AML-193 (cell line): ENCODE measurements around the gene NT5C2.
"Not testable (repeated sequence)": the region's sequence is repeated elsewhere in the genome, so short reads cannot be mapped to it uniquely, and the experiment has no call there.

Source experiments
- DNase-seq, 2 experiments: peaks; one replicate each; lab custom pipeline; 2025; lab: John Stamatoyannopoulos, UW

NT5C2 gene

GRCh38 chr10:103083977-103084320 is 109.1 kb downstream of the NT5C2 start:
- DNase-seq: no peak

GRCh38 chr10:103083266-103083976 is 109.7 kb downstream of the NT5C2 start:
- no peak for DNase-seq

GRCh38 chr10:103082683-103083082 is 110.4 kb downstream of the NT5C2 start:
- DNase-seq: no peak

- no peak for DNase-seq
These were observed 112.0 kb downstream of the NT5C2 start for GRCh38 chr10:103080891-103081581.

GRCh38 chr10:103079946-103080345 is 113.1 kb downstream of the NT5C2 start:
- no peak for DNase-seq

- no peak for DNase-seq
These were observed 114.0 kb downstream of the NT5C2 start for GRCh38 chr10:103079100-103079499.

GRCh38 chr10:103078676-103079075 is 114.4 kb downstream of the NT5C2 start:
- DNase-seq: no peak

- DNase-seq: no peak
These were observed 114.8 kb downstream of the NT5C2 start for GRCh38 chr10:103078309-103078615.

- no peak for DNase-seq
These were observed 115.4 kb downstream of the NT5C2 start for GRCh38 chr10:103077491-103078308.

- no peak for DNase-seq
These were observed 116.1 kb downstream of the NT5C2 start for GRCh38 chr10:103077020-103077419.

- no peak for DNase-seq
These were observed 120.2 kb downstream of the NT5C2 start for GRCh38 chr10:103072891-103073290.

GRCh38 chr10:103072276-103072675 is 120.8 kb downstream of the NT5C2 start:
- no peak for DNase-seq

GRCh38 chr10:103069453-103070331 is 123.4 kb downstream of the NT5C2 start:
- DNase-seq: peak; percentile 21 to 30

- DNase-seq: no peak
These were observed 125.1 kb downstream of the NT5C2 start for GRCh38 chr10:103067956-103068355.

GRCh38 chr10:103067484-103067883 is 125.6 kb downstream of the NT5C2 start:
- no peak for DNase-seq

- DNase-seq: not testable (repeated sequence)
These were observed 126.0 kb downstream of the NT5C2 start for GRCh38 chr10:103067099-103067477.

- DNase-seq: no peak
These were observed 126.7 kb downstream of the NT5C2 start for GRCh38 chr10:103066141-103067098.

- DNase-seq: no peak
These were observed 128.1 kb downstream of the NT5C2 start for GRCh38 chr10:103064956-103065355.

GRCh38 chr10:103062854-103063590 is 130.1 kb downstream of the NT5C2 start:
- DNase-seq: no peak

- no peak for DNase-seq
These were observed 132.5 kb downstream of the NT5C2 start for GRCh38 chr10:103060575-103060974.
